Neural cell (in vitro differentiated cells): Measurements from ENCODE around the gene SLC4A7.

ENCODE experiments used
- EP300 ChIP-seq: fragments of 450-650 bp; conservative IDR thresholded peaks from 2 replicates; pipeline ENCODE4 v1.6.1; 2014; ENCODE audit warnings: antibody characterized with exemption, mild to moderate bottlenecking, moderate library complexity; ENCODE audit not compliant: poor library complexity, severe bottlenecking
- EZH2 ChIP-seq: fragments of 200-600, 300-800 bp; shearing (Covaris generic), sonication (generic); IDR thresholded peaks from 2 replicates; pipeline ENCODE4 v1.6.1; 2014; ENCODE audit warnings: antibody characterized with exemption, low read length, borderline replicate concordance, mild to moderate bottlenecking; ENCODE audit not compliant: insufficient read depth, poor library complexity, severe bottlenecking
- MXI1 ChIP-seq: fragments of 450-650 bp; conservative IDR thresholded peaks from 2 replicates; pipeline ENCODE4 v1.6.1; 2014; ENCODE audit warnings: antibody characterized with exemption, mild to moderate bottlenecking; ENCODE audit not compliant: poor library complexity, severe bottlenecking
- POLR2AphosphoS5 ChIP-seq: IDR thresholded peaks from 2 replicates; pipeline ENCODE4 v1.6.1; 2012
- RAD21 ChIP-seq: fragments of 450-650 bp; conservative IDR thresholded peaks from 2 replicates; pipeline ENCODE4 v1.6.1; 2014; ENCODE audit warnings: antibody characterized with exemption, mild to moderate bottlenecking, moderate library complexity
- SMC3 ChIP-seq: fragments of 450-650 bp; conservative IDR thresholded peaks from 2 replicates; pipeline ENCODE4 v1.6.1; 2014; ENCODE audit warnings: antibody characterized with exemption, mild to moderate bottlenecking, moderate library complexity; ENCODE audit not compliant: poor library complexity
- TAF1 ChIP-seq: IDR thresholded peaks from 2 replicates; pipeline ENCODE4 v1.6.1; 2012; ENCODE audit warnings: low read depth
- TF ChIP-seq, protein P1 (sequence below): fragments of 450-650 bp; IDR thresholded peaks from 2 replicates; pipeline ENCODE4 v1.5.1; 2014; ENCODE audit warnings: antibody characterized with exemption, mild to moderate bottlenecking, moderate library complexity; ENCODE audit not compliant: poor library complexity, severe bottlenecking
- TF ChIP-seq, protein P2 (sequence below): IDR thresholded peaks from 2 replicates; pipeline ENCODE4 v1.6.1; 2012; ENCODE audit warnings: borderline replicate concordance

DNA sequence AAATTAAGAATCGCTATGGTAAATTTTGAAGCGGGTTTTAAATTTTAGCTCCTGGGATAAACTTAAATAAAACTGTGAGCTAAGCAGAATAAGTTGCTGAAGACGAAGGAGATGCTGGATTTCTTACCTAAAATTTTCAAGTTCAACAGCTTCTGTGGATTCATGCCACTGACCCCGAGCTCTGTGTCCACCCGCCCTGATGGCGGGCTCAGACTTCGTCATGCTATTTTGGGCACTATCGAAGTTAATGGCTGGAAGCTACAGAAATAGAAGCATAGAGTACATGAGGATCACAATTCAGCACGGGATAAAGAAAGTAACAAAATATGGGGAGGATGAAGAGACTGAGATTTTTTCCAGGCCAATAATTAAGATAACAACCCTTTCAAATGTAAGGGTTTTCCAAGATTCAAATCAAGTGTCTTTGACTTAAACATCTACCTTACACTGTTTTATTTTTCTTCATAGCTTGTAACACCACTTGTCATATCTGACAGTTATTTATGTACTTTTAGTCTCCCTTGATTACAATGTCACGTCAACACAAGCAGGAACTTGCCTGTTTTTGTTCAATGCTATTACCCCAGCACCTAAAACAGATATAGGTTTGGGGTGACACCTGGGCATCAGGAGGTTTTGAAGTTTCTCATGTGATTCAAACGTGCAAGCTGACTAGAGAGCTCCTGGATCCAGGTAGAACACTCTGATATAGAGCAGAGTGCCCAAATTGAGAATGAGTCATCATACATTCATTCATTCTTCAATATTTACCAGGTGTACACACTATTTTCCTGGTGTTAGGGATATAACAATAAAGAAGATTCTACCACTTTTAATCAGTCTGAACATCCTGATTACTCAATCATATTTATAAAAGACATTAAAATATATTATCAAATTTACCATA, 138.0 kb downstream of the SLC4A7 start:
- TF ChIP-seq, protein P1, sequence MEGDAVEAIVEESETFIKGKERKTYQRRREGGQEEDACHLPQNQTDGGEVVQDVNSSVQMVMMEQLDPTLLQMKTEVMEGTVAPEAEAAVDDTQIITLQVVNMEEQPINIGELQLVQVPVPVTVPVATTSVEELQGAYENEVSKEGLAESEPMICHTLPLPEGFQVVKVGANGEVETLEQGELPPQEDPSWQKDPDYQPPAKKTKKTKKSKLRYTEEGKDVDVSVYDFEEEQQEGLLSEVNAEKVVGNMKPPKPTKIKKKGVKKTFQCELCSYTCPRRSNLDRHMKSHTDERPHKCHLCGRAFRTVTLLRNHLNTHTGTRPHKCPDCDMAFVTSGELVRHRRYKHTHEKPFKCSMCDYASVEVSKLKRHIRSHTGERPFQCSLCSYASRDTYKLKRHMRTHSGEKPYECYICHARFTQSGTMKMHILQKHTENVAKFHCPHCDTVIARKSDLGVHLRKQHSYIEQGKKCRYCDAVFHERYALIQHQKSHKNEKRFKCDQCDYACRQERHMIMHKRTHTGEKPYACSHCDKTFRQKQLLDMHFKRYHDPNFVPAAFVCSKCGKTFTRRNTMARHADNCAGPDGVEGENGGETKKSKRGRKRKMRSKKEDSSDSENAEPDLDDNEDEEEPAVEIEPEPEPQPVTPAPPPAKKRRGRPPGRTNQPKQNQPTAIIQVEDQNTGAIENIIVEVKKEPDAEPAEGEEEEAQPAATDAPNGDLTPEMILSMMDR: no peak
- TF ChIP-seq RAD21 (no peak), TAF1 (no peak), POLR2AphosphoS5 (no peak), EZH2 (no peak), EP300 (no peak), SMC3 (no peak), MXI1 (no peak)
- TF ChIP-seq, protein P2, sequence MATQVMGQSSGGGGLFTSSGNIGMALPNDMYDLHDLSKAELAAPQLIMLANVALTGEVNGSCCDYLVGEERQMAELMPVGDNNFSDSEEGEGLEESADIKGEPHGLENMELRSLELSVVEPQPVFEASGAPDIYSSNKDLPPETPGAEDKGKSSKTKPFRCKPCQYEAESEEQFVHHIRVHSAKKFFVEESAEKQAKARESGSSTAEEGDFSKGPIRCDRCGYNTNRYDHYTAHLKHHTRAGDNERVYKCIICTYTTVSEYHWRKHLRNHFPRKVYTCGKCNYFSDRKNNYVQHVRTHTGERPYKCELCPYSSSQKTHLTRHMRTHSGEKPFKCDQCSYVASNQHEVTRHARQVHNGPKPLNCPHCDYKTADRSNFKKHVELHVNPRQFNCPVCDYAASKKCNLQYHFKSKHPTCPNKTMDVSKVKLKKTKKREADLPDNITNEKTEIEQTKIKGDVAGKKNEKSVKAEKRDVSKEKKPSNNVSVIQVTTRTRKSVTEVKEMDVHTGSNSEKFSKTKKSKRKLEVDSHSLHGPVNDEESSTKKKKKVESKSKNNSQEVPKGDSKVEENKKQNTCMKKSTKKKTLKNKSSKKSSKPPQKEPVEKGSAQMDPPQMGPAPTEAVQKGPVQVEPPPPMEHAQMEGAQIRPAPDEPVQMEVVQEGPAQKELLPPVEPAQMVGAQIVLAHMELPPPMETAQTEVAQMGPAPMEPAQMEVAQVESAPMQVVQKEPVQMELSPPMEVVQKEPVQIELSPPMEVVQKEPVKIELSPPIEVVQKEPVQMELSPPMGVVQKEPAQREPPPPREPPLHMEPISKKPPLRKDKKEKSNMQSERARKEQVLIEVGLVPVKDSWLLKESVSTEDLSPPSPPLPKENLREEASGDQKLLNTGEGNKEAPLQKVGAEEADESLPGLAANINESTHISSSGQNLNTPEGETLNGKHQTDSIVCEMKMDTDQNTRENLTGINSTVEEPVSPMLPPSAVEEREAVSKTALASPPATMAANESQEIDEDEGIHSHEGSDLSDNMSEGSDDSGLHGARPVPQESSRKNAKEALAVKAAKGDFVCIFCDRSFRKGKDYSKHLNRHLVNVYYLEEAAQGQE: no peak
